Transverse colon (tissue), 4 donors: Measurements from ENCODE around the gene C1orf35. TPM values are rescaled to one million over a fixed set of nuclear protein-coding genes. Genes with fewer than 3 reads are reported as not detected.

ENCODE experiments used
- DNase-seq: peaks from one replicate; pipeline ENCODE4 v3.0.0-alpha.2; 2019
- H3K27ac ChIP-seq, 4 donors: fragments of 200-600 bp; sonication (generic); 2 replicates each; pipeline ENCODE4 v1.5.1; 2016 to 2018; ENCODE audit warnings: inconsistent platforms in 4 of 4
- H3K27me3 ChIP-seq: fragments of 200-600 bp; sonication (generic); 2 replicates; pipeline ENCODE4 v1.5.1; 2017; ENCODE audit warnings: inconsistent platforms
- H3K36me3 ChIP-seq, 4 donors: fragments of 200-600 bp; sonication (generic); 2 replicates each; pipeline ENCODE4 v1.5.1; 2017 to 2019; ENCODE audit warnings: inconsistent platforms in 4 of 4
- H3K4me1 ChIP-seq, 4 donors: fragments of 200-600 bp; sonication (generic); 2 replicates each; pipeline ENCODE4 v1.5.1; 2017 to 2020; ENCODE audit warnings: inconsistent platforms in 4 of 4
- H3K4me3 ChIP-seq, 4 donors: fragments of 200-600 bp; sonication (generic); 1 replicate in 1 of 4; 2 replicates in 3 of 4; pipeline versions ENCODE4 v1.5.1 to v1.6.1; 2017 to 2019; ENCODE audit warnings: inconsistent platforms in 4 of 4
- H3K9me3 ChIP-seq, 2 donors: fragments of 200-600 bp; sonication (generic); 2 replicates each; pipeline ENCODE4 v1.5.1; 2017 to 2019; ENCODE audit warnings: inconsistent platforms in 2 of 2
- CTCF ChIP-seq, 5 experiments: fragments of 200-600 bp in 3 of 5; fragments of 450-650 bp in 2 of 5; sonication (generic) in 3 of 5; IDR thresholded peaks; 1 replicate in 2 of 5; 2 replicates in 3 of 5; pipeline ENCODE4 v1.5.1; 2016 to 2017; ENCODE audit warnings: antibody characterized with exemption in 5 of 5, inconsistent platforms in 3 of 5, mild to moderate bottlenecking in 2 of 5, moderate library complexity in 1 of 5
- EP300 ChIP-seq: sonication (generic); formaldehyde crosslinking; IDR thresholded peaks from one replicate; pipeline ENCODE4 v1.6.1; 2017; ENCODE audit warnings: antibody characterized with exemption, low read depth
- POLR2A ChIP-seq: fragments of 450-650 bp; IDR thresholded peaks from one replicate; pipeline ENCODE4 v1.6.1; 2016; ENCODE audit warnings: antibody characterized with exemption, mild to moderate bottlenecking, moderate library complexity
- POLR2AphosphoS5 ChIP-seq, 3 donors: sonication (generic); formaldehyde crosslinking; IDR thresholded peaks; one replicate each; pipeline ENCODE4 v1.6.1; 2016; ENCODE audit warnings: antibody characterized with exemption in 3 of 3
- WGBS, 2 donors: methylation state at CpG; one replicate each; pipeline ENCODE4 v1.1.5; 2018; ENCODE audit warnings: low coverage in 1 of 2; 5-methylcytosine and 5-hydroxymethylcytosine counted together
- in situ Hi-C, 4 donors: fragments of 200-750 bp; cut with MboI; loops; one replicate each; pipeline versions ENCODE4 v1.15.0 to v1.15.1; 2017; ENCODE audit warnings: low sequenced_read_pairs in 3 of 4, low pct_ligation_motif_present in 1 of 4, low pct_unique_long_range_greater_than_20kb in 1 of 4
- intact Hi-C: fragments of 100-400 bp; cut with DNase I; formaldehyde crosslinking; loops from one replicate; pipeline ENCODE4 v1.15.1; 2023; ENCODE audit warnings: low total_unique reads
- total RNA-seq, 4 donors: library from RNA; depleted of rRNA; stranded (reverse); fragments of >200 nt; gene quantifications; one replicate each; pipeline ENCODE4 v1.1.0, GENCODE V29; 2016

C1orf35 gene
- total RNA-seq, 4 donors from 2014 or later = 11.6 to 17.1 (median 15.7) TPM

GRCh38 chr1:228095161-228095560 is 8.0 kb downstream of the C1orf35 start:
- no peak overlapping the region for H3K27ac ChIP-seq
- TF ChIP-seq EP300 (no peak), POLR2AphosphoS5 (IDR thresholded peaks at IDR 0.05) (no peak), POLR2A (no peak), CTCF (IDR thresholded peaks at IDR 0.05) (no peak)
- H3K9me3 ChIP-seq = peaks cover 0 to 6% of the 10 kb centered on the region in 2 donors
- peaks cover 7 to 26% (median 20%) of the 10 kb centered on the region in 4 donors for H3K4me1 ChIP-seq
- WGBS, 2 donors = 92% methylated on average over 4 of the region's 4 CpGs; no CpG with 5 or more reads in 1 of the 2 donors
- DNase-seq = no peak
- H3K27me3 ChIP-seq = no peaks in the 10 kb centered on the region
- intact Hi-C loops (no loop called here), in situ Hi-C loops (no loop called here)
- no peak overlapping the region for H3K4me3 ChIP-seq
- H3K36me3 ChIP-seq = peaks cover 0 to 21% (median 7%) of the 10 kb centered on the region in 4 donors

GRCh38 chr1:228094432-228095016 is 8.6 kb downstream of the C1orf35 start:
- H3K27me3 ChIP-seq = no peaks in the 10 kb centered on the region
- 88 to 94% methylated on average over 10 to 13 of the region's 13 CpGs for WGBS, 2 donors
- intact Hi-C loops (no loop called here), in situ Hi-C loops (no loop called here)
- peak; percentile 6 for DNase-seq
- H3K27ac ChIP-seq = no peak overlapping the region
- TF ChIP-seq POLR2A = no peak
- no peak for TF ChIP-seq CTCF (IDR thresholded peaks at IDR 0.05)
- TF ChIP-seq POLR2AphosphoS5 (IDR thresholded peaks at IDR 0.05) = no peak
- no peak for TF ChIP-seq EP300
- H3K9me3 ChIP-seq = peaks cover 0 to 6% of the 10 kb centered on the region in 2 donors
- H3K36me3 ChIP-seq = peaks cover 0 to 21% (median 7%) of the 10 kb centered on the region in 4 donors
- peaks cover 13 to 32% (median 26%) of the 10 kb centered on the region in 4 donors for H3K4me1 ChIP-seq
- H3K4me3 ChIP-seq = no peak overlapping the region

GRCh38 chr1:228093050-228093906 is 9.8 kb downstream of the C1orf35 start:
- Histone ChIP-seq H3K27ac (no peak overlapping the region), H3K4me3 (no peak overlapping the region), H3K27me3 (no peaks in the 10 kb centered on the region), H3K36me3 (peaks cover 0 to 10% (median under 1%) of the 10 kb centered on the region in 4 donors), H3K4me1 (peaks cover 26 to 45% (median 39%) of the 10 kb centered on the region in 4 donors), H3K9me3 (peaks cover 0 to 6% of the 10 kb centered on the region in 2 donors)
- no peak for DNase-seq
- no peak for TF ChIP-seq CTCF (IDR thresholded peaks at IDR 0.05)
- TF ChIP-seq EP300 = no peak
- TF ChIP-seq POLR2AphosphoS5 (IDR thresholded peaks at IDR 0.05) = no peak
- TF ChIP-seq POLR2A = no peak
- in situ Hi-C loops = no loop called here
- intact Hi-C loops = no loop called here
- 93% methylated on average over 20 of the region's 20 CpGs; no CpG with 5 or more reads in 1 of the 2 donors for WGBS, 2 donors

GRCh38 chr1:228092342-228093049 is 10.6 kb downstream of the C1orf35 start:
- in situ Hi-C loops (no loop called here), intact Hi-C loops (no loop called here)
- H3K36me3 ChIP-seq = peaks cover 0 to 3% (median 0%) of the 10 kb centered on the region in 4 donors
- 90% methylated on average over 11 of the region's 11 CpGs; no CpG with 5 or more reads in 1 of the 2 donors for WGBS, 2 donors
- peaks cover 34 to 53% (median 46%) of the 10 kb centered on the region in 4 donors for H3K4me1 ChIP-seq
- no peak overlapping the region for H3K4me3 ChIP-seq
- H3K9me3 ChIP-seq = peaks cover 0 to 6% of the 10 kb centered on the region in 2 donors
- H3K27ac ChIP-seq = no peak overlapping the region
- TF ChIP-seq CTCF (IDR thresholded peaks at IDR 0.05) = no peak
- no peak for TF ChIP-seq EP300
- TF ChIP-seq POLR2AphosphoS5 (IDR thresholded peaks at IDR 0.05) = no peak
- TF ChIP-seq POLR2A = no peak
- no peaks in the 10 kb centered on the region for H3K27me3 ChIP-seq
- DNase-seq = no peak
